Heart left ventricle (tissue), 16 donors: Measurements from ENCODE around the gene SPTB. TPM values are rescaled to one million over a fixed set of nuclear protein-coding genes. Genes with fewer than 3 reads are reported as not detected.

Experiments used
- ATAC-seq, 4 donors: fragments of 200-7000 bp; cut with Tn5 transposase; one replicate each; pipeline ENCODE4 v1.9.1; 2020 to 2022; ENCODE audit warnings: moderate library complexity in 4 of 4, mild to moderate bottlenecking in 3 of 4, moderate number of reproducible peaks in 1 of 4
- DNase-seq, 5 donors: peaks; one replicate each; pipeline ENCODE4 v3.0.0-alpha.2; 2020
- H3K27ac ChIP-seq, 12 donors: fragments of 200-600 bp; sonication (generic) in 4 of 12; one replicate each; pipeline versions ENCODE4 v1.5.0 to v1.8.0; 2016 to 2022; ENCODE audit warnings: mild to moderate bottlenecking in 2 of 12
- H3K27me3 ChIP-seq, 9 donors: fragments of 200-600 bp; sonication (generic) in 2 of 9; one replicate each; pipeline versions ENCODE4 v1.5.1 to v1.8.0; 2016 to 2022; ENCODE audit warnings: mild to moderate bottlenecking in 3 of 9
- H3K36me3 ChIP-seq, 9 donors: fragments of 200-600 bp; sonication (generic) in 2 of 9; one replicate each; pipeline versions ENCODE4 v1.5.0 to v1.8.0; 2018 to 2022; ENCODE audit warnings: mild to moderate bottlenecking in 2 of 9
- H3K4me1 ChIP-seq, 12 donors: fragments of 200-600 bp; sonication (generic) in 4 of 12; one replicate each; pipeline versions ENCODE4 v1.5.0 to v1.8.0; 2016 to 2022; ENCODE audit warnings: mild to moderate bottlenecking in 3 of 12
- H3K4me3 ChIP-seq, 12 donors: fragments of 200-600 bp; sonication (generic) in 4 of 12; one replicate each; pipeline versions ENCODE4 v1.5.0 to v1.8.0; 2017 to 2022; ENCODE audit warnings: mild to moderate bottlenecking in 9 of 12, moderate library complexity in 4 of 12
- H3K9me3 ChIP-seq, 12 donors: fragments of 200-600 bp; sonication (generic) in 4 of 12; one replicate each; pipeline versions ENCODE4 v1.5.0 to v1.8.0; 2016 to 2022; ENCODE audit warnings: mild to moderate bottlenecking in 1 of 12
- CTCF ChIP-seq, 12 donors: fragments of 200-600 bp; sonication (generic) in 4 of 12; IDR thresholded peaks; one replicate each; pipeline versions ENCODE4 v1.5.0 to v1.8.0; 2018 to 2022; ENCODE audit warnings: antibody characterized with exemption in 12 of 12, mild to moderate bottlenecking in 5 of 12
- POLR2A ChIP-seq, 2 donors: fragments of 450-650 bp; IDR thresholded peaks; one replicate each; pipeline ENCODE4 v1.6.1; 2017; ENCODE audit warnings: antibody characterized with exemption in 2 of 2, mild to moderate bottlenecking in 2 of 2, moderate library complexity in 2 of 2
- WGBS, 4 donors: extraction: QIAGEN DNeasy Blood & Tissue Kit in 2 of 4; methylation state at CpG; one replicate each; pipeline versions ENCODE4 v1.1.5 to v1.1.7; 2013 to 2018; 5-methylcytosine and 5-hydroxymethylcytosine counted together
- intact Hi-C, 10 donors: fragments of 100-400 bp; cut with DNase I; formaldehyde crosslinking; loops; one replicate each; pipeline versions ENCODE4 v1.11.1 to v1.14.2; 2022
- polyA plus RNA-seq, 2 donors: library from polyadenylated mRNA; stranded (reverse); fragments of 200-250 nt; gene quantifications; one replicate each; pipeline ENCODE4 v1.2.3, GENCODE V29; 2013
- total RNA-seq, 9 donors: library from RNA; depleted of rRNA in 2 of 9; stranded (reverse); fragments of >200 nt in 2 of 9; fragmentation: NEBNext Ultra II Directional in 3 of 9; extraction: Animal tissue kit (Norgen Biotek cat#: 25700) in 3 of 9; gene quantifications; one replicate each; pipeline versions ENCODE4 v1.1.0 to v1.2.4, GENCODE V29; 2016 to 2023
- donor health status: ischemic (EF 13 %, LVEDD 7.1; RV severe dilation, severe dysfunction).
- donor health status: healthy with polysubstance abuse.
- donor health status: DM: no; HTN: yes; CAD: no.
- donor health status: DM: no; HTN: no; CAD: no.
- donor health status: ischemic (EF 25% LVEDD 6.9; RV normal size, moderate dysfunction).
- donor health status: ischemic (EF 25% LVEDD 5.7; RV mildly dilated, moderate dysfunction).
- donor health status: healthy.
- donor health status: DM: yes; HTN: yes; CAD: no.
- donor health status: ischemic (EF 35%, LVEDD 5.7; RV mildly dilated, moderate dysfunction).
- donor health status: nonischemic (EF 11% LVEDD 7.7; RV severe dilation, severe dysfunction).
- donor health status: DM: yes; HTN: yes; CAD: no.
- donor health status: PGD.
- donor health status: ischemic (EF 29% LVEDD 5.4; RV normal size, mild dysfunction).
- donor health status: nonischemic (EF 23%, LVEDD 6.1; RV moderate dilation, normal function).

The SPTB gene
- total and polyA plus RNA-seq, 11 donors = 60.3 to 195 (median 92.6) TPM

GRCh38 chr14:64795921-64796320, 83.8 kb downstream of the SPTB start:
- Histone ChIP-seq H3K36me3 (peaks cover 0 to 72% (median 36%) of the 10 kb centered on the region in 9 donors), H3K27ac (no peak overlapping the region), H3K4me3 (no peak overlapping the region), H3K9me3 (no peaks in the 10 kb centered on the region), H3K27me3 (no peaks in the 10 kb centered on the region), H3K4me1 (peaks cover 0 to 7% (median 0%) of the 10 kb centered on the region in 12 donors)
- DNase-seq = no peak
- intact Hi-C loops = no loop called here
- TF ChIP-seq CTCF (IDR thresholded peaks at IDR 0.05) (no peak), POLR2A (IDR thresholded peaks at IDR 0.05) (no peak)
- ATAC-seq = no peak
- whole genome bisulfite sequencing, 4 donors = 85 to 96% (median 87%) methylated on average over 3 of the region's 3 CpGs

- Histone ChIP-seq H3K27ac (no peak overlapping the region), H3K4me1 (peaks cover 0 to 5% (median 0%) of the 10 kb centered on the region in 12 donors), H3K4me3 (no peak overlapping the region), H3K9me3 (no peaks in the 10 kb centered on the region), H3K27me3 (no peaks in the 10 kb centered on the region), H3K36me3 (peaks cover 0 to 71% (median 43%) of the 10 kb centered on the region in 9 donors)
- 89 to 96% (median 95%) methylated on average over 10 to 16 of the region's 16 CpGs for WGBS, 4 donors
- TF ChIP-seq CTCF (IDR thresholded peaks at IDR 0.05) (no peak), POLR2A (IDR thresholded peaks at IDR 0.05) (no peak)
- DNase-seq (no peak), ATAC-seq (no peak)
- intact Hi-C loops = no loop called here
These were observed 84.5 kb downstream of the SPTB start for GRCh38 chr14:64795211-64795610.

- WGBS, 4 donors = 91 to 94% (median 93%) methylated on average over 26 of the region's 26 CpGs
These were observed 86.7 kb downstream of the SPTB start for GRCh38 chr14:64792871-64793560.

GRCh38 chr14:64792231-64792630, 87.5 kb downstream of the SPTB start:
- H3K4me1 ChIP-seq = no peaks in the 10 kb centered on the region
- H3K4me3 ChIP-seq = no peak overlapping the region
- no peaks in the 10 kb centered on the region for H3K9me3 ChIP-seq
- no peak for DNase-seq
- H3K36me3 ChIP-seq = peaks cover 0 to 58% (median 35%) of the 10 kb centered on the region in 9 donors
- 71 to 95% (median 78%) methylated on average over 3 to 4 of the region's 4 CpGs for WGBS, 4 donors
- no peak for ATAC-seq
- intact Hi-C loops = no loop called here
- no peaks in the 10 kb centered on the region for H3K27me3 ChIP-seq
- H3K27ac ChIP-seq = no peak overlapping the region
- TF ChIP-seq CTCF (IDR thresholded peaks at IDR 0.05) (no peak), POLR2A (IDR thresholded peaks at IDR 0.05) (no peak)

More at GRCh38 chr14:64792871-64793560, 86.7 kb downstream of the SPTB start:
- H3K9me3 ChIP-seq = no peaks in the 10 kb centered on the region
- H3K4me3 ChIP-seq = no peak overlapping the region
- intact Hi-C loops = no loop called here
- no peaks in the 10 kb centered on the region for H3K27me3 ChIP-seq
- no peaks in the 10 kb centered on the region for H3K4me1 ChIP-seq
- H3K27ac ChIP-seq = no peak overlapping the region
- TF ChIP-seq POLR2A (IDR thresholded peaks at IDR 0.05) (no peak), CTCF (IDR thresholded peaks at IDR 0.05) (no peak)
- DNase-seq (no peak), ATAC-seq (no peak)
- H3K36me3 ChIP-seq = peaks cover 0 to 65% (median 35%) of the 10 kb centered on the region in 9 donors
